ENCODE results near the gene SOD3. TPM values are rescaled to one million over a fixed set of nuclear protein-coding genes. Genes with fewer than 3 reads are reported as not detected.

SOD3 gene
- total and polyA plus RNA-seq, 4 experiments from 2014 or later, result not detected

DNA sequence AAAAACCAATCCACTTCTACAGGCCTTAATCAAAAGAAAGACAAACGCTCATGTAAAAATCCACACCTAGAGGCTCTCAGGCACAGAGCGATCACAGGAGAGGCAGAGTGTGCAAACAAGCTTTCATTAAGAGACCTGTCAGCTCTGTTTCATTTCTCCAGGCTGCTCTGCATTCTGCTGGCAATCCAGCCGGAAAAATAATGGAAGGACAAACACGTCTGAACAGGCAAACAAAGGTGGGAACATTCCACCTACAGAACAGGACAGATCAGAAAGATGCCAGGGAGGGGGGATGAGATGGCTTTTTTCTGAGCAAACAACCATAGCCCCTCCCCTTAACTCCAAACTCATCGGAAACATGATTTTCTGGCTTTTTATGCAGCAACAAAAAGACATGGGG lies 9.7 kb downstream of the SOD3 start:
- Mint-ChIP-seq H3K9me3 (no peaks in the 10 kb centered on the region), H3K27ac (no peak overlapping the region), H3K27me3 (peaks cover 22% of the 10 kb centered on the region in 2 donors), H3K36me3 (no peaks in the 10 kb centered on the region), H3K4me1 (no peaks in the 10 kb centered on the region), H3K4me3 (no peak overlapping the region)
- Histone ChIP-seq H3K27me3 (ENCODE audit: insufficient read depth, low read length) (peaks cover 9% of the 10 kb centered on the region), H3K27ac (ENCODE audit: low read depth, low read length) (no peak overlapping the region), H3K4me3 (ENCODE audit: low read length in 2 of 2) (no peak overlapping the region), H3K4me1 (ENCODE audit: insufficient read depth, low read length) (no peaks in the 10 kb centered on the region), H3K36me3 (ENCODE audit: insufficient read depth, low read length) (no peaks in the 10 kb centered on the region), H3K9me3 (ENCODE audit: control insufficient read depth in 1 of 2, low read length in 2 of 2) (no peaks in the 10 kb centered on the region)
- intact Hi-C loops (cut with micrococcal nuclease), result no loop called here
- DNase-seq, result no peak
- ChIA-PET POLR2A (ENCODE audit: partially characterized antibody) (no interaction called here), CTCF (ENCODE audit: partially characterized antibody) (no interaction called here)

DNA sequence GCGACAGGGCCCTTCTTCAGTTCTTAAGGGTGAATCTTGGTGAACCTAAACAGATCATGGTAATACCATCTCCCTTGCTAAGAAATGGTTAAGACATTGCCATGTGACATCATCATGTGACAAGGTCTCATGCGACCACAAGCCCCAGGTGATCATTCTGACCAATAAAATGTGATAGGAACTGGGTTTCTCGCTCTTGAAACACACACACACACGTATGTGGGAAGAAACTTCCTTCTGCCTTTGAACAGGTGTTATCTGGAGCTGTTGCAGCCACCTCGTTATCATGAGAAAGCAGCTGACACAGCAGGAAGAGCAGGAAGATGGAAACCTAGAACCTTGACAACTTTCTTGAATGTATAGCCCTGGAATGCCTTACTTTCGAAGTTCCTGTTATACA lies 10.2 kb downstream of the SOD3 start:
- ChIA-PET CTCF (ENCODE audit: partially characterized antibody) (no interaction called here), POLR2A (ENCODE audit: partially characterized antibody) (no interaction called here)
- no peak overlapping the region for H3K27ac Mint-ChIP-seq
- no peak overlapping the region for H3K4me3 ChIP-seq (ENCODE audit: low read length in 2 of 2)
- no peak overlapping the region for H3K4me3 Mint-ChIP-seq
- intact Hi-C loops (cut with micrococcal nuclease), result no loop called here
- H3K27ac ChIP-seq (ENCODE audit: low read depth, low read length), result no peak overlapping the region
- H3K27me3 Mint-ChIP-seq, result peaks cover 20 to 21% of the 10 kb centered on the region in 2 donors
- no peaks in the 10 kb centered on the region for H3K36me3 Mint-ChIP-seq
- H3K36me3 ChIP-seq (ENCODE audit: insufficient read depth, low read length), result no peaks in the 10 kb centered on the region
- H3K9me3 Mint-ChIP-seq, result no peaks in the 10 kb centered on the region
- peaks cover 9% of the 10 kb centered on the region for H3K27me3 ChIP-seq (ENCODE audit: insufficient read depth, low read length)
- no peak for DNase-seq
- no peaks in the 10 kb centered on the region for H3K9me3 ChIP-seq (ENCODE audit: control insufficient read depth in 1 of 2, low read length in 2 of 2)
- no peaks in the 10 kb centered on the region for H3K4me1 Mint-ChIP-seq
- H3K4me1 ChIP-seq (ENCODE audit: insufficient read depth, low read length), result no peaks in the 10 kb centered on the region

DNA sequence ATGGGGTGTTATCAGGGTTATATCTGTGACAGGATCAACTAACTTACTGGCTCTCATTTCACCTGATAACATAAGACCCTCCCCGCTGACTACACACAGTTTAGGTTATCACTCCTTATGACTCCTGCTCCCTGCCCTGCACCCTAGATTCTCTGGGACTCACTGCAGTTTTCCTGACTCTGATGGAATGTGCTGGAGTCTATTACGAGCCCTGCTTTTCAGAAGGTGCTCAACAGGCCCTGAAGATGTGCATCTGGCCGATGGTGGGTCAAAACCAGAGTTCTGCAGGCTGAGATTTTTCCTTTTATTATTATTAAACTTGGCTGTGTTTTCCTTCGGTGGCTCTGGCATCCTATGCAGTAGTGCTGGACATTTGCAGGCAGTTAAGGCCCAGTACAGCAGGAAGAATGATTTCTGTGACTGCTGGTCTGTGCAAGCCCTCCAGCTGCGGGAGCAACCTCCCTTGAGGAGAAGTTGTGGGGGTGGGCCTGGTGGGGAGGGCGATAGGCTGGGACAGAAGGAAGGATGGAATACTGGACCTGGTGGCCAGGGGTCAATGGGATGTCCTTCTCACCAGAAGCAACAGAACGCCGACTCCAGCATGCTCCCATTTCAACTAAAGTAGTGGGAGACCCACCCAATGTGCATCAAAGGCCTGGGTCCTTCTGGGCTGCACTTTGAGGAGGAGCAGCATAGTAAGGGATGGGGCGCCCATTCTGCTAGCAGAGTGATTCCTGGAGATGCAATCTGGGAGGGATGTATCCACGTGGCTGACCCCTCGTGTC lies 11.0 kb downstream of the SOD3 start:
- H3K4me3 Mint-ChIP-seq, result no peak overlapping the region
- no peaks in the 10 kb centered on the region for H3K36me3 Mint-ChIP-seq
- Histone ChIP-seq H3K27ac (ENCODE audit: low read depth, low read length) (no peak overlapping the region), H3K27me3 (ENCODE audit: insufficient read depth, low read length) (peaks cover 6% of the 10 kb centered on the region), H3K9me3 (ENCODE audit: control insufficient read depth in 1 of 2, low read length in 2 of 2) (no peaks in the 10 kb centered on the region), H3K4me1 (ENCODE audit: insufficient read depth, low read length) (no peaks in the 10 kb centered on the region), H3K36me3 (ENCODE audit: insufficient read depth, low read length) (no peaks in the 10 kb centered on the region), H3K4me3 (ENCODE audit: low read length in 2 of 2) (no peak overlapping the region)
- H3K9me3 Mint-ChIP-seq, result no peaks in the 10 kb centered on the region
- ChIA-PET POLR2A (ENCODE audit: partially characterized antibody) (no interaction called here), CTCF (ENCODE audit: partially characterized antibody) (no interaction called here)
- no peaks in the 10 kb centered on the region for H3K4me1 Mint-ChIP-seq
- DNase-seq, result no peak
- H3K27me3 Mint-ChIP-seq, result peaks cover 14 to 15% of the 10 kb centered on the region in 2 donors
- no peak overlapping the region for H3K27ac Mint-ChIP-seq
- intact Hi-C loops (cut with micrococcal nuclease), result no loop called here

DNA sequence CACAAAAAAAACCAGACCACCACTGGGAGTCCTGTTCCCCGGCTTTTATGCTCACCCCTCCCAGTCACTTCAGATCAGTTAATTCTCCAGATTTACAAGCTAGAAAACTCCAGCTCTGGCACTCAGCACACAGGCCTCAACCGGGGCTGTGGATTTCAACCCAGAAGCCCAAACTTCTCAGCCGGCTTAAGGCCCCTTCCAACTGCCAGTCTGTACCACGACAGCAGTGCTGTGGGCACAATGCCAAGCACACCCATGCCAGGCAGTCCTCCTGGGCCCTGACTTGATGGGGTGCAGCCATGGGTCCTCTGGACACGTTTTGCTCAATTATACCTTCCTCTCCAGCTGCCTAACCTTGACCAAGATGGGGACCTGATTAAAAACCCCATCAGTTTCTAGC lies 12.2 kb downstream of the SOD3 start:
- CTCF ChIA-PET (ENCODE audit: partially characterized antibody), result interaction anchor here (0.9 kb wide), 1 partner anchor 39 kb away, joined by 3 read pairs; no protein-coding TSS in a partner anchor
- H3K36me3 ChIP-seq (ENCODE audit: insufficient read depth, low read length), result no peaks in the 10 kb centered on the region
- no peak overlapping the region for H3K27ac ChIP-seq (ENCODE audit: low read depth, low read length)
- no peaks in the 10 kb centered on the region for H3K9me3 ChIP-seq (ENCODE audit: control insufficient read depth in 1 of 2, low read length in 2 of 2)
- intact Hi-C loops (cut with micrococcal nuclease), result no loop called here
- Mint-ChIP-seq H3K36me3 (no peaks in the 10 kb centered on the region), H3K27me3 (peaks cover 7 to 8% of the 10 kb centered on the region in 2 donors), H3K4me1 (no peaks in the 10 kb centered on the region), H3K27ac (no peak overlapping the region), H3K9me3 (peaks cover 0 to 2% (median 0%) of the 10 kb centered on the region in 8 donors), H3K4me3 (no peak overlapping the region)
- no peaks in the 10 kb centered on the region for H3K27me3 ChIP-seq (ENCODE audit: insufficient read depth, low read length)
- no peaks in the 10 kb centered on the region for H3K4me1 ChIP-seq (ENCODE audit: insufficient read depth, low read length)
- no peak overlapping the region for H3K4me3 ChIP-seq (ENCODE audit: low read length in 2 of 2)
- no peak for DNase-seq
- POLR2A ChIA-PET (ENCODE audit: partially characterized antibody), result no interaction called here

DNA sequence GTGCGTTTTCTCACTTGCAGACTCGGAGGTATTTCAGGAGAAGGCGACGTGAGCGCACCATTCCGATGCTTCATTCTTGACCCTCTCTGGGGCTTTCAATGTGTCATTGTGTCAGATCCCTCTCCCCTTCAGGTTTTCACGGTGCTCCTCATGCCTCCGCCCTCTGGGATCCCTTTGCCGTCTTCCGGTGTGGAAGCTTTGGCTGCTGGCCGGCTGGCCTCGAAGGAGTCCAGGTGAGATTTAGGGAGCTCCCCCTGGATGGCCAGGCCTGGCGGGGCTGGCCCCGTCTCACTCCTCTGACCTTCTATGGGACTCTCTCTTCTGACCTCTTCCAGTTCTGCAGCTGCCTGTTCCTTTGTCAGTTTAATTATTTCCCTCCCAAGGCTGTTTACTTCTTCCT lies 12.9 kb downstream of the SOD3 start:
- Mint-ChIP-seq H3K27me3 (peaks cover 5 to 6% of the 10 kb centered on the region in 2 donors), H3K4me3 (no peak overlapping the region), H3K4me1 (no peaks in the 10 kb centered on the region), H3K9me3 (peaks cover 0 to 2% (median 0%) of the 10 kb centered on the region in 8 donors), H3K36me3 (no peaks in the 10 kb centered on the region), H3K27ac (no peak overlapping the region)
- H3K4me3 ChIP-seq (ENCODE audit: low read length in 2 of 2), result no peak overlapping the region
- no peaks in the 10 kb centered on the region for H3K9me3 ChIP-seq (ENCODE audit: control insufficient read depth in 1 of 2, low read length in 2 of 2)
- H3K27ac ChIP-seq (ENCODE audit: low read depth, low read length), result no peak overlapping the region
- H3K4me1 ChIP-seq (ENCODE audit: insufficient read depth, low read length), result no peaks in the 10 kb centered on the region
- no peak for DNase-seq
- H3K36me3 ChIP-seq (ENCODE audit: insufficient read depth, low read length), result no peaks in the 10 kb centered on the region
- intact Hi-C loops (cut with micrococcal nuclease), result no loop called here
- no peaks in the 10 kb centered on the region for H3K27me3 ChIP-seq (ENCODE audit: insufficient read depth, low read length)
- ChIA-PET CTCF (ENCODE audit: partially characterized antibody) (interaction anchor here (0.9 kb wide), 1 partner anchor 38 kb away, joined by 3 read pairs; no protein-coding TSS in a partner anchor), POLR2A (ENCODE audit: partially characterized antibody) (no interaction called here)

DNA sequence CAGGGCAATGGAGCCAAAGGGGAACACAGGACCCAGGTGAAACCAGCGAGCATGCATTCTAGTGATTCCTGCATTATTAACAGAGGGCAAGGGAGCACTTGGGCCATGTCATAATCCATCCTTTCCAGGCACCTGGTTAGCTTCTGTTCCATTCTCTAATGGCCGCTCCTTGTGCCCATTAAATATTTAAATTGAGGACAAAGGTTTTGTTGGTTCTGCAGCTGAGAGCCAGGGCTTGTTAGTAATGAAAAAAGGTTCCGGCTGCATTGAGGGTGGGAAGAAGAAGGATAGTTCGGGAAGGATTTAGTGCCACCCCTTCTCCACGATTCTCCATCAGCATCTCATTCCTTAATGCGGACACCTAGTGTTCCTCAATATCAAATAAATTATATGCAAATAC lies 13.6 kb downstream of the SOD3 start:
- H3K4me3 Mint-ChIP-seq, result no peak overlapping the region

DNA sequence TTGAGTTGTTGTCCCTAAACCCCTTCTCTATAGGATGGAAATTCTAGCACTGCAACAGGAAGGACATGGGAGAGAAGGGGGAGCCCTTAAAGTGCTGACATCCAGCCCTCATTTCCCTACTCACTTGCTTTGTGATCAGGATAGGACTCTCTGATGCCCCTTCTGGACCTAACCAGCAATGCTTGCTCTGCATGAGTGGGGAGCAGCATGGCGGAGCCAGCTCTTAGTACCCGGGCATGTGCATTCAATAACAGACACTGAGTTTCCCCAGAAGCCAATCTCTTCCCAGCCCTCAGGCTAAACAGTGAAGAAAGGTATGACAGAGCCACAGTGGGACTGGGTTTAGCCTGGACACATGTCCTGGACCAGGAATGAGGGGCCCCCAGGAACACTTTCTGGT lies 14.0 kb downstream of the SOD3 start:
- no peaks in the 10 kb centered on the region for H3K9me3 ChIP-seq (ENCODE audit: control insufficient read depth in 1 of 2, low read length in 2 of 2)
- Mint-ChIP-seq H3K27ac (no peak overlapping the region), H3K9me3 (peaks cover 0 to 2% (median 0%) of the 10 kb centered on the region in 8 donors), H3K36me3 (no peaks in the 10 kb centered on the region), H3K27me3 (peaks cover 2 to 5% of the 10 kb centered on the region in 2 donors), H3K4me1 (no peaks in the 10 kb centered on the region), H3K4me3 (no peak overlapping the region)
- no peaks in the 10 kb centered on the region for H3K36me3 ChIP-seq (ENCODE audit: insufficient read depth, low read length)
- intact Hi-C loops (cut with micrococcal nuclease), result no loop called here
- no peaks in the 10 kb centered on the region for H3K27me3 ChIP-seq (ENCODE audit: insufficient read depth, low read length)
- CTCF ChIA-PET (ENCODE audit: partially characterized antibody), result no interaction called here
- no peaks in the 10 kb centered on the region for H3K4me1 ChIP-seq (ENCODE audit: insufficient read depth, low read length)
- H3K27ac ChIP-seq (ENCODE audit: low read depth, low read length), result no peak overlapping the region
- H3K4me3 ChIP-seq (ENCODE audit: low read length in 2 of 2), result no peak overlapping the region
- DNase-seq, result no peak
- POLR2A ChIA-PET (ENCODE audit: partially characterized antibody), result no interaction called here

More for the DNA sequence above, 13.6 kb downstream of the SOD3 start:
- DNase-seq, result no peak
- Mint-ChIP-seq H3K4me1 (no peaks in the 10 kb centered on the region), H3K27ac (no peak overlapping the region), H3K9me3 (peaks cover 0 to 2% (median 0%) of the 10 kb centered on the region in 8 donors), H3K27me3 (peaks cover 2 to 5% of the 10 kb centered on the region in 2 donors), H3K36me3 (no peaks in the 10 kb centered on the region)
- ChIA-PET POLR2A (ENCODE audit: partially characterized antibody) (no interaction called here), CTCF (ENCODE audit: partially characterized antibody) (no interaction called here)
- no peak overlapping the region for H3K27ac ChIP-seq (ENCODE audit: low read depth, low read length)
- intact Hi-C loops (cut with micrococcal nuclease), result no loop called here
- H3K36me3 ChIP-seq (ENCODE audit: insufficient read depth, low read length), result no peaks in the 10 kb centered on the region
- H3K9me3 ChIP-seq (ENCODE audit: control insufficient read depth in 1 of 2, low read length in 2 of 2), result no peaks in the 10 kb centered on the region
- H3K4me1 ChIP-seq (ENCODE audit: insufficient read depth, low read length), result no peaks in the 10 kb centered on the region
- no peak overlapping the region for H3K4me3 ChIP-seq (ENCODE audit: low read length in 2 of 2)
- H3K27me3 ChIP-seq (ENCODE audit: insufficient read depth, low read length), result no peaks in the 10 kb centered on the region
